HG02938 (cell line): Measurements from ENCODE around the gene HLA-DQA1.
A peak's percentile ranks its signal among the peaks of the same experiment; 100 is the strongest.
"Not testable (repeated sequence)": the region's sequence is repeated elsewhere in the genome, so short reads cannot be mapped to it uniquely, and the experiment has no call there.

Experiments
- ATAC-seq: cut with Tn5 transposase; IDR thresholded peaks from one replicate; pipeline ENCODE4 v1.9.1; 2021; ENCODE audit warnings: mild to moderate bottlenecking, moderate library complexity; ENCODE audit not compliant: unreplicated experiment

The HLA-DQA1 gene

DNA sequence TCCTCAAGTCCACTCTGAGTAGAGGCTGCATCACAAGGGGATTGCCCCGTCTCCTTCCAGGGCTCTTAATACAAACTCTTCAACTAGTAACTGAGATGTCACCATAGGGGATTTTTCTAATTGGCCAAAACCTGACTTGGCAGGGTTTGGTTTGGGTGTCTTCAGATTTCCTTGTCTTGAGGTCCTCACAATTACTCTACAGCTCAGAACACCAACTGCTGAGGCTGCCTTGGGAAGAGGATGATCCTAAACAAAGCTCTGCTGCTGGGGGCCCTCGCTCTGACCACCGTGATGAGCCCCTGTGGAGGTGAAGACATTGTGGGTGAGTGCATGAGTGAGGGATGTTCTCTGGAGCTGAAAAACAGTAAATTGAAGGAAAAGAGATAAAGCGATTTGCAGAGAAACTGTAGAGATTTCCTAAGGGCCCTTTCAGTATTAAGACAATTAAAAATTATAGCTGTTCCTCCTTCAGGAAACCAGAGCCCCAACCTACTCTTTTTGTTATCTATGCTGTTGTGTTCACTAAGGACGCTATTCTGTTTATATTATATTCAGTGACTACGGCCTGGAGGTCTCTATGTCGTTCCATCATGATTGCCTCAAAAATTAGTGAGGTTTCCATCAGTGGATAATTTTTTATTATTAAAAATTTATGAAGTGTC is at the start of gene HLA-DQA1:
Gene HLA-DQA1 (plus strand): TSS at position 188 of the 662 bp plus-strand sequence. CDS start 53 bp downstream, at position 241.
- ATAC-seq, result peak; percentile 53

DNA sequence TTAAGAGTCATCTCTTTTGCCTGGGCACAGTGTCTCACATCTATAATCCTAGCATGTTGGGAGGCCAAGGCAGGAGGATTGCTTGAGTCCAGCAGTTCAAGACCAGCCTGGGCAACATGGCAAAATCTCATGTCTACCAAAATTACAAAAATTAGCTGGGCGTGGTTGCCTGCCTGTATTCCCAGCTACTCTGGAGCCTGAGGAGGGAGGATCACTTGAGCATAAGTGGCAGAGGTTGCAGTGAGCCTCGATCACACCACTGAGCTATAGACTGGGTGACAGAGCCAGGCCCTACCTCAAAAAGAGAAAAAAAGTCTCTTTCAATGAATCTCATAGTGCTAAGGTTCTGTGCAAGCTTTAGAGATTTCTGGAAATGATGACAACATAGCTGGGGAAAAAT is 49.0 kb upstream of the HLA-DQA1 start:
- ATAC-seq, result no peak

DNA sequence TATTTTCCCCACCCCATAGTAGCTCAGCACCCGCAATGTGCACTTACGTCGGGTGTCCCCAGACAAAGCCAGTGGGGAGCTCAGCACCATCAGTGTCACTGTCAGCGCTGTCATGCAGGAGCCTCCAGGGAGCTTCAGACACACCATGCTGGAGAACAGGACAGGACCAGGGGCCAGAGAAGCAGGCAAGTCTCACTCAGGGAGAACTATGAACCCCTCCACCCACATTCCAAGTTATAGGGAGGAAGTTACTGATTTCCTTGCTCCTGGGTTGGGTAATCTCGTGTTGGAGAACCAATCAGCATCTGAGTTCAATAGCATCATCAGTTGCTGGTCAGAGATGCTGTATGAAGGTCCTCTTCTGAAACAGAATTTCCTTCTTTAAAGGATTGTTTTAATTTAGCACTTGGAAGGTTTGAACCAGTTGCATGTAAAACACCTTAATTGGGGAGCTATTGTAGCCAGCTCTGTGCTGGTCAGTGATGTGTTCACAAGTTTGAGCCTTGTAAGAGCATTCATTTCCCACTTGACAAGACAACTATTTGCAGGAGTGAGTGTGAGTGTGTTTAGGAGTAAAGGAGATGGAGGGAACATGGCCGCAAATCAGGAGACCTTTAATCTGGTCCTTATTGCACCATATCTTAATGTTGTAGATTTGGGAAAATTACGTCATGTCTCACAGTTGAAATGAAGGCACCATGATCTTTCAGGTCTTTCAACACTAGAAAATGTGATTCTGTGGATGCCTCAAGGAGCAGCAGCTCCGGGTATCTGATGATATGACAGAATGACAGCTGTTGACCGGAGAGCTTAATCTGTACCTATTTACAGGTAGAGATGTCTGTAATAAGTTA is 47.4 kb upstream of the HLA-DQA1 start, which contains the start of gene HLA-DRB1:
Gene HLA-DRB1 (minus strand): TSS at position 253 of the 854 bp plus-strand sequence. CDS start 106 bp downstream, at position 147.
- ATAC-seq, result peak; percentile 90

DNA sequence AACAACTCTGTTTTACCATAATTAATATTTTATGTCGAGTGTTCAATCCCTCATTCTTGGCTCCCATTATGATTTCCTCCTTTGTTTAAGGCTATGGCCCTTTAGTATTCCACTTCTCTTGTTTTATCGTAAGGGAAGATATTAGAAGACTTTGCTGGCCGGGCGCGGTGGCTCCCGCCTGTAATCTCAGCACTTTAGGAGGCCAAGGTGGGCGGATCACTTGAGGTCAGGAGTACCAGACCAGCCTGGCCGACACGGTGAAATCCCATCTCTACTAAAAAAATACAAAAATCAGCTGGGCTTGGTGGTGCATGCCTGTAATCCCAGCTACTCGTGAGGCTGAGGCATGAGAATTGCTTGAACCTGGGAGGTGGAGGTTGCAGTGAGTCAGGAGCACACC is 46.5 kb upstream of the HLA-DQA1 start:
- not testable (repeated sequence) for ATAC-seq

DNA sequence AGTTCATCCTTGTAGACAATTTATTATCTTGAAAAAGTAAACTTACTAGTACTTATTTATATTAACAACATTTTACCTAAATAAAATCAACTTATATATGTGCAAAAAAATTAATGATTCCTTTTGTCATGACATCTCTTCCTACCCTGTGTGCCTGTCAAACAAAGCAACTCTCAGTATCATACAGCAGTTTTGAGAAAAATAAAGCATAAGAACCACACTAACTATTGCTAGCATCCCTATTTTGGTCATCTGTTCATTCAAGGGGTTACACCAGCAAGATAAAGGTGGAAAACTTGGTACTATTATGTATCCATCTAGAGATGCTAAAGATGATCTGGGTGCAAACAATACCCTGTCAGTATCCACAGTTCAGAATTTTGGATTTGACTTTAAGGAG is 40.2 kb upstream of the HLA-DQA1 start:
- ATAC-seq, result no peak

- no peak for ATAC-seq
Measured at GRCh38 chr6:32602383-32602782, 34.8 kb upstream of the HLA-DQA1 start.

DNA sequence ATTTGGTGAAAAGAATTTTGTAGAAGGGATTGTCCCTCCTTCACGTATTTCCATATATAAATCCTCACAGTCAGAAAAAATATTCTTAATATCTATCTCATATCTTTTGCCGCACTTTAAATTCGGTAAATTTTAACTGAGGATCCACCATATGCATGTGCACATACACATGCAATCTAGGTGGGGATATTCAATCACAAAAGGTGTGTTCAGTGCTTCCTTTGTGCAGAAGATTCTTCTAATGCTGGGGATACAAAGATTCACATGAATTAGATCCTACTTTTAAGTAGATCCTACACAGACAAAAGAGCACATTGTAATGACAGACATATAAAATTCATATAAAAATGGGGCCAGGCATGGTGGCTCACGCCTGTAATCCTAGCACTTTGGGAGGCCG is 34.0 kb upstream of the HLA-DQA1 start:
- ATAC-seq, result no peak

- no peak for ATAC-seq
Measured at GRCh38 chr6:32603888-32604287, 33.3 kb upstream of the HLA-DQA1 start.

GRCh38 chr6:32604434-32604877 is 32.8 kb upstream of the HLA-DQA1 start:
- ATAC-seq, result no peak

- no peak for ATAC-seq
Measured at GRCh38 chr6:32607263-32607987, 29.8 kb upstream of the HLA-DQA1 start.

- no peak for ATAC-seq
Measured at GRCh38 chr6:32607988-32608298, 29.3 kb upstream of the HLA-DQA1 start.

- ATAC-seq, result no peak
Measured at GRCh38 chr6:32608362-32608761, 28.8 kb upstream of the HLA-DQA1 start.

- no peak for ATAC-seq
Measured at GRCh38 chr6:32609391-32609730, 27.8 kb upstream of the HLA-DQA1 start.

DNA sequence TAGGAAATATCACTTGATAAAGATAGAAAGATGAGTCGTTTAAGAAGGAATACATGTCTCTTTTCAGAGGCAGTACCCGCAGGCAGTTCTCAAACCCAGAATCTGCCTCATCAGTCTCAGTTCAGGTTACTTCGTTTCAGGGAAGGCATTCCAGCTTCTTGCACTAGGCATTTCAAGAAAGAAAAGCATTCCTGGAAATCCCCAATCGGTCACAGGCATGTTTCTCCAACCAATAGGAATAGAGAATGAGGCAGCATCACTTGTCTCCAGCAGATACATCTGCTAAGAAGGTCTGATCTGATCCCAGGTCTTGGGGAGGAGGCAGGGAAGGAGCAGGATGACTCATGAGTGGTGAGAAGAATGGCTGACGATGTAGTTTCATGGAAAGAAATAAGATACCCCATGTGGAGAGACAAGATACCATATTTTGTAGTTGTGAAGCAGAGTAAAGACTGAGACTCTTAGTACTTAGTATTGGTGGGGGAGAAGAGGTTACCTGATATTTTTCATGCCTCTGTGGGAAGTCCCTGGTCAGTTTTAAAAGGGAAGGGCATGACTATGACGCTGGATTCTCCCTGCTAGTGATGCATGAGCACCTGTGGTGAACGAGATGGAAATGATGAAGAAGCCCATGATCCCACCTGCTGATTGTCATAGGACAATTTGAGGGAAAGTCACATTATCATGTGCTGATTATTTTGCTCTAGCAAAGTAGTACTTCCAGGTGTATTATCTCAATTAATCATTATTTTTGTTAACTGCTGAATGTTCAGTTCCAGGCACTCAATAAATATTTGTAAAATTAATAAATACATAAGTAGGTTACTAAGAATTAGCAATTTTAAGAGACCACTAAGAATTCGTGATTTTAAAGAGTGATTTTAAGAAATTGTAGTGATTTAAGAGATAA is 27.2 kb upstream of the HLA-DQA1 start:
- ATAC-seq, result peak; percentile 85

DNA sequence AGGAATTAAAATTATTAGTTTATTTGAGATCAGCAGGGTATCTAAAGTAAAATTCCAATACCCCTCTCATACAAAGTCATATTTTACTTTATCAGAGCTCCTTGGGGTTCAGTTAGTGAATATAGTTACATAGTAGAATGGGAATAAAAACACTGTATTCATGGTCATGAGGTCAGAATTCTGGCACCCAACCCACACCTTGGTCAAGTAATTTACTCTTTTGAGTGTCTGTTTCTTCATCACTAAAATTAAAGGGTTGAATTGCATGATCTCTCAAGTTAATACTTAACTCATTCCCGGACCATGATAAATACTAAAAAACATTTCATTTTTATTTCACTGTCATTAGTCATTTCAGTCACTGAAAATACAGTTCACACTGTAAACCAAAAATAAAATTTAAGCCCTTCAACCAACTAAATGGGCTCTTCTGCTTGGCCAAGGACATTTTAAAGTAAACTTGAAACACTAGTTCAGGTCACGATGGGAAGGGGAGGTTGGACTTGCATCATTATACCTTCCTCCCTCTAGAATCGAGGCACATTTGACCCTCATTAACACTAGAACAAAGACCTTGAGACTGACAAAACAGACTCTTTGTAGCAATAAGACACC is 26.4 kb upstream of the HLA-DQA1 start:
- ATAC-seq, result no peak

GRCh38 chr6:32613475-32613874 is 23.7 kb upstream of the HLA-DQA1 start:
- ATAC-seq, result no peak

GRCh38 chr6:32614366-32615081 is 22.7 kb upstream of the HLA-DQA1 start:
- ATAC-seq, result no peak

DNA sequence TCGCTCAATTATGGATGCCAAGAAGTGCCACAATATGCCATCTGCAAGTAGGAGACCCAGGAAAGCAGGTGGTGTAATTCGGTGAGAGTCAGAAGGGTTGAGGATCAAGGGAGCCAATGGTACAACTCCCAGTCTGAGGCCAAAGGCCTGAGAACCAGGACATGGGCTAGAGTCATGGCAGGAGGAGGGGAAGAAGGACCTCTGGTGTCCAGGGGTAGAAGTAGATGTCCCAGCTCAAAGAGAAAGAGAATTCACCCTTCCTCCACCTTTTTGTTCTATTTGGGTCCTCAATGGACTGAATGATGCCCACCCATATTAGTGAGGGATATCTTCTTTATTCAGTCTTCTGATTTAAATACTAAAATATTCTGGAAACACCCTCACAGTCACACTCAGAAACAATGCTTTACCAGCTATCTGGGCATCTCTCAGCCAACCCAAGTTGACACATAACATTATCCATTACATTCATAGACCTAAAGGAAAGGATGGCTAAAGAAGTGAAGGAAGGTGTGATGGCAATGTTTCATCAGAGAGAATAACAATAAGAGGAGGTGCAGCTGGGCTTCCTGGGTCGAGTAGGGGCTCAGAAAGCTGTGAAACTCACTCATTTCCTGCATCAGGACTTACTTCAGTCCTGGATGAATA is 21.2 kb upstream of the HLA-DQA1 start:
- no peak for ATAC-seq

DNA sequence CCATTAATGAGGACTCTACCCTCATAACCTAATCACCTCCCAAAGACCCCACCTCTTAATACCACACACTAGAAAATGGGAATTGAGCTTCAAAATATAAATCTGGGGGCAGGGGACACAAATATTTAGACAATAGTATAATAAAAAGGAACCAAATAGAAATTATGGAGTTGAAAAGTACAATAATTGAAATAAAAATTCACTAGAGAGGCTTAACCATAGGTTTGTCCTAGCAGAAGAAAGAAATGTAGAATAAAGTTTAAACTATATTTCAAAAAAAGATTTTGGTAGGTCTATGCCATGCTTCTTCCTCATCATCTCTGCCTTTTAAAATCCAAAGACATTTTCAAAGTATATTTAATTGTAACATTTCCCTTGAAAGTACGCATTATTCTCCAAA is 19.5 kb upstream of the HLA-DQA1 start:
- ATAC-seq, result no peak
